Esophagus (tissue), 2 donors: ENCODE measurements around the gene ZDHHC8. TPM values are rescaled to one million over a fixed set of nuclear protein-coding genes. Genes with fewer than 3 reads are reported as not detected.

Experiments
- H3K27ac ChIP-seq, 2 donors: one replicate each; pipeline ENCODE4 v1.5.1; 2013; ENCODE audit warnings: low read depth in 2 of 2, mild to moderate bottlenecking in 2 of 2, inconsistent platforms in 1 of 2, low read length in 1 of 2, moderate library complexity in 1 of 2
- H3K27me3 ChIP-seq, 2 donors: one replicate each; pipeline ENCODE4 v1.6.1; 2013; ENCODE audit warnings: low read length in 2 of 2, control low read depth in 1 of 2, mild to moderate bottlenecking in 1 of 2; ENCODE audit not compliant: insufficient read depth in 2 of 2, control insufficient read depth in 1 of 2
- H3K36me3 ChIP-seq, 2 donors: one replicate each; pipeline ENCODE4 v1.6.1; 2013; ENCODE audit warnings: low read length in 1 of 2; ENCODE audit not compliant: control insufficient read depth in 2 of 2, insufficient read depth in 2 of 2
- H3K4me1 ChIP-seq, 2 donors: one replicate each; pipeline ENCODE4 v1.6.1; 2013; ENCODE audit warnings: low read length in 1 of 2; ENCODE audit not compliant: control insufficient read depth in 2 of 2, insufficient read depth in 2 of 2
- H3K4me3 ChIP-seq, 2 donors: one replicate each; pipeline ENCODE4 v1.5.1; 2013; ENCODE audit warnings: low read length in 2 of 2, mild to moderate bottlenecking in 2 of 2, low read depth in 1 of 2, moderate library complexity in 1 of 2
- H3K9me3 ChIP-seq, 2 donors: one replicate each; pipeline ENCODE4 v1.6.1; 2013; ENCODE audit warnings: mild to moderate bottlenecking in 2 of 2, low read depth in 1 of 2, low read length in 1 of 2, moderate library complexity in 1 of 2; ENCODE audit not compliant: control insufficient read depth in 2 of 2, insufficient read depth in 1 of 2
- WGBS, 2 donors: extraction: QIAGEN DNeasy Blood & Tissue Kit; methylation state at CpG; one replicate each; pipeline ENCODE4 v1.1.7; 2013; 5-methylcytosine and 5-hydroxymethylcytosine counted together
- polyA plus RNA-seq, 2 donors: library from polyadenylated mRNA; stranded (reverse); fragments of 200-250 nt; gene quantifications; one replicate each; pipeline ENCODE4 v1.2.3, GENCODE V29; 2013
- donor health status: healthy with polysubstance abuse.
- donor health status: Bipolar disorder and iron deficiency.

Gene ZDHHC8
- polyA plus RNA-seq, 2 donors, result 21.3 to 33.6 TPM

DNA sequence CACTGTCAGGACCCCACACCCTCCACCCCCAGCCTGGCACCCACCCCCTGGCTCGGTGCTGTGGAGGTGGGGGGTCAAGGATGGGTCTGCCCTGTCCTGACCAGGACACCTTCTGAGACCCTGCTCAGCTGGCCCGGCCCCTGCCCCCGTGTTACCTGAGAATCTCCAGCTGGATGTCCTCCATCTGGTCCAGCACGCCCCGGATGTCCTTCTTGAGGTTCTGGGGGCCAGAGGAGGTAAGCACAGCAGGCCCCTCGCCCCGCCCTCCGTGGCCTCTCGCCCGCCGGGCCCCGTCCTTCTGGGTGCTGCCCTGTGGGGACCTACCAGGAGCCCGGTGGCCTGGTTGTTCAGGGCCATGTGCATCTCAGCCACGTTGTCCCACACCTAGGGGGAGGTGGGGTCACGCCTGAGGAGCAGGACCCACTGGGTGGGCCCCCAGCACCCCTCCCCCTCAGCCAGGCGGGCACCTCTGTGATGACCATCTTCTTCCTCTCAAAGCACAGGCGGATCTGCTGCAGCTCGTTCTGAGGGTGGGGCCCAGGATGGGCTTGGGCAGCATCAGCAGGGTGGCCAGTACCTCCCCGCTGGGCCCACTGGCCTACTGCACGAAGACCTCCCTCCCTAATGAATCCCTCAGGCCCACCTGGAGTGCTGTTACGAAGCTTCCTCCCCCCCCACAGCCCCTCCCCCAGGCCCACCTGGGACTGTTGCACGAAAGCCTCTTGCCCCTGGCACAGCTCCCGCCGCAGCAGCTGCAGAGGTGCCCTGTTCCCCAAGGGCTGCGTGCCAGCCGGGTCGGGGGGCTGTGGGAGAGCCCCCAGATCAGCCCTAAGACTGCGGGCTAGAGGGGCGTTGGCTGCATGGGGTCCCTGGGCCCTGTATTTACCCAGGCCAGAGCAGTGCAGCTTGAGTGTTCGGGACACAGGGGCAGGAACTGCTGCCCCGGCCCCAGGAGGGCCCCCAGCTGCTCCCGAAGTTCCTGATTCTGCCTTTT is 17.9 kb downstream of the ZDHHC8 start:
- no peaks in the 10 kb centered on the region for H3K9me3 ChIP-seq
- H3K36me3 ChIP-seq, result peaks cover 0 to 10% of the 10 kb centered on the region in 2 donors
- no peak overlapping the region for H3K4me3 ChIP-seq
- WGBS, 2 donors, result 67 to 68% methylated on average over 23 to 32 of the region's 32 CpGs
- H3K27me3 ChIP-seq, result no peaks in the 10 kb centered on the region
- H3K27ac ChIP-seq, result no peak overlapping the region
- H3K4me1 ChIP-seq, result no peaks in the 10 kb centered on the region

DNA sequence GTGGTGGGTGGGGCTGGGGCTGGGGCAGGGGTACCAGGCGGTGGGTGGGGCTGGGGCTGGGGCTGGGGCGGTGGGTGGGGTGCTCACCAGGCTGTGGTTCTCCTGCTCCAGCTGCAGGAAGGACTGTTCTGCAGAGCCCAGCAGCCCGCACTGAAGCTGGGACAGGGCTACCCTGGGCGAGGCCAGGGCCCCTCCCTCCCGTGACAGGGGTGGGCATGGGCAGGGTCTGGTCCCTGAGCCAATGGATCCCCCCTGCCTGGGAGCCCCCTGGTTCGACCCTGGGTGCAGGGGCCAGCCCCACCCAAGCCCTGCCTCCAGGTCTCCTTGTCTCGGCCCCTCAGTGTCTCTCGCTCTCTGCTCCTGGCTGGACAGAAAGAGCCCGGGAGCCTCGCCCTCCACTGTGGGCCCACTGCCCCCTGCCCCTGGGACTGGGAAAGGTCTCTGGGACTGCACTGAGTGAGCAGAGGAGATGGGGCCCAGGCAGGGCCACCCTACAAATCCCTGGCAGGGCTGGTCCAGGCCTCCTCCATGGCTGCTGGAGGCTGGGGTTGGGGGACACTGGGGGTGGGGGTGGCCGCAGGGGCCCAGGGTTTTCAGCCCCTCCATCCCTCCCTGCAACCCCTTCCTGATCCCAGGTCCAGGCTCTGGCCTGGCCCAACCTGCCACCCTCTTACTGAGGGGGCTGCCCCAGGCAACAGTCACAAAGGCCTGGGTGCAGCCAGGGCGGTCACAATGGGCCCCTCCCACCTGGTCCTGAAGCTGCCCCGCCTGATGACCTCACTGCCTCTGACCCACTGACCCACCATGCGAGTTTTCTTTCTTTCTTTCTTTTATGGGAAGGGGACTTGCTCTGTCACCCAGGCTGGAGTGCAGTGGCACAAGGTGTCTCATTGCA is 19.0 kb downstream of the ZDHHC8 start, which contains the start of gene CCDC188:
TSS of gene CCDC188 (minus strand) at position 675 of the 895 bp plus-strand sequence. CDS start at position 606, 69 bp downstream.
- H3K27ac ChIP-seq, result no peak within 1 kb of the TSS
- no peak within 1 kb of the TSS for H3K4me3 ChIP-seq
- H3K9me3 ChIP-seq, result no peaks in the 10 kb centered on the region
- no peaks in the 10 kb centered on the region for H3K4me1 ChIP-seq
- H3K27me3 ChIP-seq, result no peaks in the 10 kb centered on the region
- 71 to 73% methylated on average over 10 to 14 of the region's 14 CpGs for WGBS, 2 donors
- H3K36me3 ChIP-seq, result no peaks in the 10 kb centered on the region

DNA sequence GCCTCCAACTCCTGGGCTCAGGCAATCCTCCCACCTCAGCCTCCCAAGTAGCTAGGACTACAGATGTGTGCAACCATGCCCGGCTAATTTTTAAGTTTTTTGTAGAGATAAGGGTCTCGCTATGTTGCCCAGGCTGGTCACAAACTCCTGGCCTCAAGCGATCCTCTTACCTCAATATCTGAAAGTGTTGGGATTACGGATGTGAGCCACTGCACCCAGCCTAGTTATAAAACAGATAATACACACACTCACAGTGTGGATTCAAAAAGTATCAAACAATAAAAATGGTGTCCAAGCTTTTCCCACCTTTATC is 19.6 kb downstream of the ZDHHC8 start:
- 82 to 91% methylated on average over 4 of the region's 4 CpGs for WGBS, 2 donors
- Histone ChIP-seq H3K27ac (no peak overlapping the region), H3K36me3 (no peaks in the 10 kb centered on the region), H3K27me3 (no peaks in the 10 kb centered on the region), H3K9me3 (no peaks in the 10 kb centered on the region), H3K4me3 (no peak overlapping the region), H3K4me1 (no peaks in the 10 kb centered on the region)

DNA sequence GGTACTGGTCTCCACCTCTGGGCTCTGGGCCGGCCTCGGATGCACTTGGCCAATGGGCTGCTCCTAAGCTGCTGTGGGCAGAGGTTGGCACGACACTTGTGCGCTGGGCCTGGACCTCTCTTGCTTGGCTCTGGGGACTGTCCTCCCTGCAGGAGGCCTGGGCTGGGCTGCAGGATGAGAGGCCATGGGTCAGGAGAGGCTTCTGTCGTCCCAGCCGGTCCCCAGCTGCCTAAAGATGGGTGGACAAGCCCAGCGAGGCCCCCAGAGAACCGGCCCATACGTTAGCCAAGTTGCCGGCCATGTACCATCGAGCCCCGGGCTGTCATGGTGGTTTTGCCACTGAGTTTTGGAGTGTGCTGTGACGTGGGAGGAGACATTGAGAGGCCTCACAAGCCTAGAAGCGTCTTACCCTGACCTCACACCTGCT is 20.9 kb downstream of the ZDHHC8 start:
- Histone ChIP-seq H3K4me1 (no peaks in the 10 kb centered on the region), H3K9me3 (no peaks in the 10 kb centered on the region), H3K27me3 (no peaks in the 10 kb centered on the region), H3K4me3 (no peak overlapping the region), H3K27ac (no peak overlapping the region), H3K36me3 (no peaks in the 10 kb centered on the region)
- WGBS, 2 donors, result 74 to 82% methylated on average over 14 of the region's 14 CpGs

DNA sequence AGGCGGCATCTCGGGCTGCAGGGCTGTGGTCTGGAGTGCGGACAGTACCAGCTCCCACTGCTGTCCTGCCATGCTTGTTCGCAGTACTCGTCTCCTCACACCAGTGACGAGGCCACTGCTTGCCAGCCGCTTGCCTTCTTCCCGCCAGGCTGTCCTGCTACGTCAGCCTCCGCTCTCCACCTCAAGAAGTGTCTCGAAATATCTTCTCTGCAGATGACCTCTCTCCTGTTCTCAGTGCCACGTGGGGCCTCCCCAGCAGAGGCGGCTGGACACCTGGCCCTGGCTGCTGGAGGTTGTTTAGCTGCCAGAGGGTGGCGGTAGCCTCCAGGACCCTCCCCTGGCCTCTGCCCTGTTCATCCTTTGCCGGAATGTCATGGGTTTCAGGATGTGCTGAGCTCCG is 22.3 kb downstream of the ZDHHC8 start:
- Histone ChIP-seq H3K4me3 (no peak overlapping the region), H3K9me3 (no peaks in the 10 kb centered on the region), H3K36me3 (no peaks in the 10 kb centered on the region), H3K27ac (no peak overlapping the region), H3K27me3 (no peaks in the 10 kb centered on the region), H3K4me1 (no peaks in the 10 kb centered on the region)
- WGBS, 2 donors, result 56 to 60% methylated on average over 16 of the region's 16 CpGs

DNA sequence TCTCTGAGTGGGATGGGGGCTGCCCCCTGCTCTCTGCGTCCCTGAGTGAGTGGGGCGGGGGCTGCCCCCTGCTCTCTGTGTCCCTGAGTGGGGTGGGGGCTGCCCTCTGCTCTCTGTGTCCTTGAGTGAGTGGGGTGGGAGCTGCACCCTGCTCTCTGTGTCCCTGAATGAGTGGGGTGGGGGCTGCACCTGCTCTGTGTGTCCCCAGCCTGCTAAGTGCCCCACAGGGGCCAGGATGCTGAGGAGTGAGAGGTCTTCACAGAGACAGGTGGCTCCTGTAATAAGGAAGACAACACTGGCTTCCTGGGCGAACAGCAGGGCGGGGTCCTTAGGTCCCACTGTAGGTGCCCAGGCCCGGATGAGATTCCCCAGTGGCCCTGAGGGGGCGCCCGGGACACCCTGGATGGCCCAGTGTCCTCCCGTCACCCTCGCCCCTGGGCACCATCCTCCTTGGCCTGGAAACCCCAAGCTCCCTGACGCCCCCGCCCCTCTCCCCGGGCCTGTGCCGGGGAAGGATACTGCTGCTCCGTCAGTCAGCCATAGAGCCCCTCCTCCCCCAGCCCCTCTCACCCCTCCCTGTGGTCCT is 23.1 kb downstream of the ZDHHC8 start:
- WGBS, 2 donors, result 50% methylated on average over 14 of the region's 14 CpGs
- Histone ChIP-seq H3K4me3 (no peak overlapping the region), H3K27me3 (no peaks in the 10 kb centered on the region)

DNA sequence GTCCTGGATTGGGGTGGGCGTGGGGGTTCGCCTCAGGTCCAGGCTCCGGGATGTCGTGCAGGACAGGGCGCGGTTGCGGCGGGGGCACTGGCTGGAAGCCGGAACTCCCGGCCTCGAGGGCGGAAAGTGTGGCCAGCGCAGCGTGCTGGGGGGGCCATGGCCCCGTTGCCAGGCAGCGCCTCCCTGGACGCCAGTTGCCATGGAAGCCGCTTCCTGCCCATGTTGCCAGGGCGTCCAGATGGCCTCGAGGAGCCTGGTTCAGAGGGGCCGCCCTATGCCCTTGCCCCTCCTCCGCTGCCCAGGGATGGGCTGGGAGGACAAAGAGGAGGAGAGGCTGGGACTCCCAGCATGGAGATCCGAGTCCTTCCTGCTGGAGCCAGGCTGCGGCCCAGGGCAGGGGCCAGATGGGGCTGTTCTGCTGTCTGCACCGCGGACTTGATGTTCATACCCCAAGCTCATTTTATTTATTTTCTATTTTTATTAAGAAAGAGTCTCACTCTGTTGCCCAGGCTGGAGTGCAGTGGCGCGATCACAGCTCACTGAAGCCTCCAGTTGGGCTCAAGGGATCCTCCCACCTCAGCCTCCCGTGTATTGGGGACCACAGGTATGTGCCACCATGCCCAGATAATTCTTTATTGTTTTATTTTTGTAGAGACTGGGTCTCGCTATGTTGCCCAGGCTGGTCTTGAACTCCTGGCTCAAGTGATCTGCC is 23.9 kb downstream of the ZDHHC8 start:
- 44 to 45% methylated on average over 29 to 30 of the region's 30 CpGs for WGBS, 2 donors
- Histone ChIP-seq H3K4me3 (no peak overlapping the region), H3K27me3 (no peaks in the 10 kb centered on the region), H3K4me1 (no peaks in the 10 kb centered on the region), H3K36me3 (no peaks in the 10 kb centered on the region), H3K9me3 (no peaks in the 10 kb centered on the region), H3K27ac (no peak overlapping the region)

More for the DNA sequence above, 23.1 kb downstream of the ZDHHC8 start:
- Histone ChIP-seq H3K36me3 (no peaks in the 10 kb centered on the region), H3K27ac (no peak overlapping the region), H3K4me1 (no peaks in the 10 kb centered on the region), H3K9me3 (no peaks in the 10 kb centered on the region)

DNA sequence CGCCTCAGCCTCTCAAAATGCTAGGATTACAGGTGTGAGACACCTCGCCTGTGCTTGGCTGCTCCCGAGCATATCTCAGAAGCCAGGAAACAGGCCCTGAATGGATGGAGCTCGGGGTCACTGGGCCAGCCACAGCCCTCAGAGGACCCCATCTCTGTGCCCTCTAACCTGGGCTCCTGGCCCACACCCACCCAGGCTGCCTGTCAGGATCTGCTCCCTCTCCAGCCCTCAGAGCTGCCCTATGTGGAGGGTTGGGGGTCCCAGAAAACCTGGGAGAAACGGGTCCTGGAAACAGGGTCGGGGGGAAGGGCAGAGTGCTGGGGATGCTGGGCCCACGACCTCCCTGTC is 24.4 kb downstream of the ZDHHC8 start:
- Histone ChIP-seq H3K27me3 (no peaks in the 10 kb centered on the region), H3K36me3 (no peaks in the 10 kb centered on the region), H3K9me3 (no peaks in the 10 kb centered on the region), H3K27ac (no peak overlapping the region), H3K4me1 (peaks cover 0 to under 1% of the 10 kb centered on the region in 2 donors), H3K4me3 (no peak overlapping the region)
- 60 to 74% methylated on average over 6 to 7 of the region's 7 CpGs for WGBS, 2 donors
